Measurements from ENCODE around the gene LARP1.

Gene LARP1

DNA sequence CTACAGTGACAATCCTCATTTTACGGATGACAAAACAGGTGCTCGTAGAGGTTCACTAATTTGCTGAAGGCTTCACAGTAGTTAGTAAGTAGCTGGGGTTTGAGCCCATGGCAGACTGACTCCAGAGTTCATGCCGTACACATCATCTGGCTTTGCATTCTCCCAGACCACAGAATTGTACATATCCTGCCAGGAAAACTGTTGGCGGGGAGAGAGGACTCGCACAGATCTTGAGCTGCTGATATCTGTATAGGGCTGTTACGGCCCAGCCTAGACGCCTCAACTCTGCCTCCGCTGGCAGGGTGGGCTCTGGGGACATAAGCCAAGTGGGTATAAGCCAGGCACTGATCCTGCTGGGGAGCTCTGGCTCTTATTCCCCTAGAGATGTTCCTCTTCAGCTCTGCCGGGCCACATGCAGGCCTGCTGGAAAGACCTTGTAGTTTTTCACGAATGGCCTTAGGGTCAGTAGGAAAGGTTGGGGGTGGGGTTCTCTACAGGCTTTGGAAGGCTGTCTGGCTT lies 16.3 kb downstream of the LARP1 start:
- H3K9me3 ChIP-seq (ENCODE audit: control insufficient read depth, insufficient read depth, low read length) = no peaks in the 10 kb centered on the region
- H3K27ac ChIP-seq (ENCODE audit: low read depth, low read length) = no peak overlapping the region
- peaks cover 60% of the 10 kb centered on the region for H3K4me1 ChIP-seq (ENCODE audit: control insufficient read depth, low read length)
- peaks cover 100% of the 10 kb centered on the region for H3K79me2 ChIP-seq (ENCODE audit: control insufficient read depth, low read length)
- peaks cover 66% of the 10 kb centered on the region for H4K20me1 ChIP-seq (ENCODE audit: control insufficient read depth, insufficient read depth, low read depth, low read length)
- no peak overlapping the region for H3K4me2 ChIP-seq (ENCODE audit: low read length)
- H3F3A ChIP-seq (ENCODE audit: control insufficient read depth, insufficient read depth) = no peaks in the 10 kb centered on the region; the same call in 1 of the 2 replicates
- H3K4me3 ChIP-seq (ENCODE audit: low read length) = no peak overlapping the region
- H3K36me3 ChIP-seq (ENCODE audit: control insufficient read depth, low read length) = peaks cover 80% of the 10 kb centered on the region
- no peak for TF ChIP-seq EZH2phosphoT487 (IDR thresholded peaks at IDR 0.05; ENCODE audit: borderline replicate concordance, low read length)
- TF ChIP-seq, protein P1, sequence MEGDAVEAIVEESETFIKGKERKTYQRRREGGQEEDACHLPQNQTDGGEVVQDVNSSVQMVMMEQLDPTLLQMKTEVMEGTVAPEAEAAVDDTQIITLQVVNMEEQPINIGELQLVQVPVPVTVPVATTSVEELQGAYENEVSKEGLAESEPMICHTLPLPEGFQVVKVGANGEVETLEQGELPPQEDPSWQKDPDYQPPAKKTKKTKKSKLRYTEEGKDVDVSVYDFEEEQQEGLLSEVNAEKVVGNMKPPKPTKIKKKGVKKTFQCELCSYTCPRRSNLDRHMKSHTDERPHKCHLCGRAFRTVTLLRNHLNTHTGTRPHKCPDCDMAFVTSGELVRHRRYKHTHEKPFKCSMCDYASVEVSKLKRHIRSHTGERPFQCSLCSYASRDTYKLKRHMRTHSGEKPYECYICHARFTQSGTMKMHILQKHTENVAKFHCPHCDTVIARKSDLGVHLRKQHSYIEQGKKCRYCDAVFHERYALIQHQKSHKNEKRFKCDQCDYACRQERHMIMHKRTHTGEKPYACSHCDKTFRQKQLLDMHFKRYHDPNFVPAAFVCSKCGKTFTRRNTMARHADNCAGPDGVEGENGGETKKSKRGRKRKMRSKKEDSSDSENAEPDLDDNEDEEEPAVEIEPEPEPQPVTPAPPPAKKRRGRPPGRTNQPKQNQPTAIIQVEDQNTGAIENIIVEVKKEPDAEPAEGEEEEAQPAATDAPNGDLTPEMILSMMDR (IDR thresholded peaks at IDR 0.05; ENCODE audit: low read depth, low read length, poor library complexity, severe bottlenecking) = no peak
- H3K27me3 ChIP-seq (ENCODE audit: control insufficient read depth, low read length) = no peaks in the 10 kb centered on the region
- H3K9me2 ChIP-seq (replicated peaks; ENCODE audit: control insufficient read depth, low read length) = no peaks in the 10 kb centered on the region

DNA sequence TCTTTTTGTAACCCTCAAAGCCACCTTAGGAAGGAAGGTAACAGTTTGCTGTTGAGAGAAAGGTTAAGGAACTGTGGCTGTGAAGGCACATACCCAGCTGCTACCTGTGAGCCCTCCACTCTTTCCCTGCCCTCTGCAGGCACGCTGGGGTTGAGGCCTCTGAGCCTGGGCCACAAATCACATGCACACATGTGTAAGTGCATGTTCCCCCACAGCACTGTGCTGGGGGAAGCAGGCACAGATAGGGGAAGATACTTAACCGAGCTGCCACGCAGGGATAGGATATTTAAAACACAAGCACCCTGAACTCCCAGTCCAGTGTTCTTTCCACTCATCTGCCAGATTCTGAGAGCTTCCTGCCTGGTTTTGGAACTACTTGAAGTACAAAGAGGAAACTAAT lies 18.1 kb downstream of the LARP1 start:
- Histone ChIP-seq H3K4me2 (ENCODE audit: low read length) (no peak overlapping the region), H3K36me3 (ENCODE audit: control insufficient read depth, low read length) (peaks cover 80% of the 10 kb centered on the region), H3K9me2 (replicated peaks; ENCODE audit: control insufficient read depth, low read length) (no peaks in the 10 kb centered on the region), H4K20me1 (ENCODE audit: control insufficient read depth, insufficient read depth, low read depth, low read length) (peaks cover 54% of the 10 kb centered on the region), H3K27ac (ENCODE audit: low read depth, low read length) (no peak overlapping the region), H3F3A (ENCODE audit: control insufficient read depth, insufficient read depth) (no peaks in the 10 kb centered on the region; the same call in 1 of the 2 replicates), H3K4me3 (ENCODE audit: low read length) (no peak overlapping the region), H3K79me2 (ENCODE audit: control insufficient read depth, low read length) (peaks cover 100% of the 10 kb centered on the region), H3K27me3 (ENCODE audit: control insufficient read depth, low read length) (no peaks in the 10 kb centered on the region), H3K9me3 (ENCODE audit: control insufficient read depth, insufficient read depth, low read length) (no peaks in the 10 kb centered on the region), H3K4me1 (ENCODE audit: control insufficient read depth, low read length) (peaks cover 42% of the 10 kb centered on the region)
- TF ChIP-seq, protein P1 (IDR thresholded peaks at IDR 0.05; ENCODE audit: low read depth, low read length, poor library complexity, severe bottlenecking) = no peak
- no peak for TF ChIP-seq EZH2phosphoT487 (IDR thresholded peaks at IDR 0.05; ENCODE audit: borderline replicate concordance, low read length)

DNA sequence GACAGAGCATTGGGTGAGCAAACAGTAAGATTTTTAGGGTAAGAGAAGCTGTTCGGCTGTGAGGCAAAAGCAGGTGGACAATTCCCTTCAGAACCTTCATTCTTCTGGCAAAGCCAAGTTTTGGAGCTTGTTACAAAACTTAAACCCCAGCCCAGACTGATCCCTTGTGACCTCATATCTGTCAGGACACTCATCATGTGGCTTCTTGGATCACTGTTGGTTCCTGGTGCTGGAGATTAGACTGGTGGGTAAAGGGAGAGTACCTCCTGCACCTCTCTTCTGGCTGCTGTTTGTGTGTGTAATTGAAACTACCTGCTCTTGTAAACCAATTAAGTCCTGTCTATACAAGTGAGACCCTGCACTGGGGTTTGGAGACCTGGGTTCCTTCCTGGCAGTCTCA lies 21.0 kb downstream of the LARP1 start:
- H3K4me2 ChIP-seq (ENCODE audit: low read length) = no peak overlapping the region
- peaks cover 100% of the 10 kb centered on the region for H3K79me2 ChIP-seq (ENCODE audit: control insufficient read depth, low read length)
- H3K4me3 ChIP-seq (ENCODE audit: low read length) = no peak overlapping the region
- no peaks in the 10 kb centered on the region for H3K27me3 ChIP-seq (ENCODE audit: control insufficient read depth, low read length)
- H3K9me3 ChIP-seq (ENCODE audit: control insufficient read depth, insufficient read depth, low read length) = no peaks in the 10 kb centered on the region
- TF ChIP-seq, protein P1 (IDR thresholded peaks at IDR 0.05; ENCODE audit: low read depth, low read length, poor library complexity, severe bottlenecking) = no peak
- TF ChIP-seq EZH2phosphoT487 (IDR thresholded peaks at IDR 0.05; ENCODE audit: borderline replicate concordance, low read length) = no peak
- peaks cover 67% of the 10 kb centered on the region for H3K36me3 ChIP-seq (ENCODE audit: control insufficient read depth, low read length)
- no peaks in the 10 kb centered on the region; the same call in 1 of the 2 replicates for H3F3A ChIP-seq (ENCODE audit: control insufficient read depth, insufficient read depth)
- H3K9me2 ChIP-seq (replicated peaks; ENCODE audit: control insufficient read depth, low read length) = no peaks in the 10 kb centered on the region
- peaks cover 42% of the 10 kb centered on the region for H4K20me1 ChIP-seq (ENCODE audit: control insufficient read depth, insufficient read depth, low read depth, low read length)
- H3K4me1 ChIP-seq (ENCODE audit: control insufficient read depth, low read length) = peaks cover 25% of the 10 kb centered on the region
- H3K27ac ChIP-seq (ENCODE audit: low read depth, low read length) = no peak overlapping the region
